HepG2 (cell line): Measurements from ENCODE around the gene RGL3. TPM values are rescaled to one million over a fixed set of nuclear protein-coding genes. Genes with fewer than 3 reads are reported as not detected.

Source experiments
- ATF7 ChIP-seq, 2 experiments: fragments of 450-650 bp in 1 of 2; sonication (generic) in 1 of 2; formaldehyde crosslinking in 1 of 2; IDR thresholded peaks; 2 replicates each; pipeline versions ENCODE4 v1.4.0 to v1.6.1; 2016 to 2020; ENCODE audit warnings: antibody characterized with exemption in 1 of 2, mild to moderate bottlenecking in 1 of 2, missing genetic modification reagents in 1 of 2
- BRD4 ChIP-seq: sonication (generic); formaldehyde crosslinking; IDR thresholded peaks from 2 replicates; pipeline ENCODE4 v1.4.0; 2020; ENCODE audit warnings: missing genetic modification reagents
- GABPA ChIP-seq, 2 experiments: IDR thresholded peaks; 2 replicates each; pipeline ENCODE4 v1.6.1; 2011 to 2016; ENCODE audit warnings: low read depth in 2 of 2, low read length in 1 of 2, missing biosample characterization in 1 of 2, missing genetic modification characterization in 1 of 2
- GABPB1 ChIP-seq: IDR thresholded peaks from 2 replicates; pipeline ENCODE4 v1.6.1; 2016; ENCODE audit warnings: mild to moderate bottlenecking, missing genetic modification reagents, moderate library complexity, missing compliant biosample characterization
- GFI1 ChIP-seq: sonication (generic); formaldehyde crosslinking; IDR thresholded peaks from 2 replicates; pipeline ENCODE4 v1.5.0; 2020; ENCODE audit warnings: missing genetic modification reagents, mild to moderate bottlenecking, borderline replicate concordance
- IKZF1 ChIP-seq: fragments of 450-650 bp; IDR thresholded peaks from 2 replicates; pipeline ENCODE4 v1.7.1; 2016
- PTBP1 ChIP-seq: fragments of 200-400 bp; formaldehyde crosslinking; IDR thresholded peaks from 2 replicates; pipeline ENCODE4 v1.6.1; 2018; ENCODE audit warnings: low read length, low read depth; ENCODE audit not compliant: poor library complexity, severe bottlenecking
- RCOR2 ChIP-seq: IDR thresholded peaks from 2 replicates; pipeline ENCODE4 v1.6.1; 2016; ENCODE audit warnings: missing biosample characterization, missing genetic modification reagents
- SNRNP70 ChIP-seq: fragments of 200-400 bp; formaldehyde crosslinking; IDR thresholded peaks from 2 replicates; pipeline ENCODE4 v1.6.1; 2017; ENCODE audit warnings: mild to moderate bottlenecking, low read depth, low read length, moderate library complexity
- TBL1XR1 ChIP-seq: fragments of 150-350 bp; IDR thresholded peaks from 2 replicates; pipeline ENCODE4 v1.6.1; 2014; ENCODE audit warnings: borderline replicate concordance, low read length; ENCODE audit not compliant: partially characterized antibody
- TRIM24 ChIP-seq: sonication (generic); formaldehyde crosslinking; IDR thresholded peaks from 2 replicates; pipeline ENCODE4 v1.8.0; 2022; ENCODE audit warnings: mild to moderate bottlenecking, missing genetic modification reagents
- ZNF138 ChIP-seq: sonication (generic); formaldehyde crosslinking; IDR thresholded peaks from 2 replicates; pipeline ENCODE4 v1.5.0; 2020; ENCODE audit warnings: mild to moderate bottlenecking, low read depth, missing genetic modification reagents
- ZNF274 ChIP-seq: sonication (generic); formaldehyde crosslinking; IDR thresholded peaks from 2 replicates; pipeline ENCODE4 v1.5.1; 2020; ENCODE audit warnings: mild to moderate bottlenecking, missing genetic modification reagents
- ZNF543 ChIP-seq: sonication (generic); formaldehyde crosslinking; IDR thresholded peaks from 2 replicates; pipeline ENCODE4 v1.4.0; 2020; ENCODE audit warnings: mild to moderate bottlenecking, missing genetic modification reagents
- ZNF891 ChIP-seq: sonication (generic); formaldehyde crosslinking; IDR thresholded peaks from 2 replicates; pipeline ENCODE4 v1.5.0; 2020; ENCODE audit warnings: mild to moderate bottlenecking, missing genetic modification reagents
- polyA plus RNA-seq, 8 experiments: library from polyadenylated mRNA; depleted of rRNA in 3 of 8; stranded (reverse) in 7 of 8; unstranded in 1 of 8; fragments of >200 nt; fragmentation: Illumina TruSeq in 4 of 8; extraction: Trizol in 4 of 8; gene quantifications; 2 replicates each; pipeline versions ENCODE4 v1.2.1 to v1.2.3, GENCODE V29; 2011 to 2016; ENCODE audit warnings: low read depth in 4 of 8, missing spikeins in 1 of 8, mixed read lengths in 1 of 8; ENCODE audit not compliant: insufficient read depth in 1 of 8
- total RNA-seq, 5 experiments: library from RNA; depleted of rRNA; stranded (reverse); fragments of >200 nt; fragmentation: Illumina TruSeq; extraction: Trizol; gene quantifications; 2 replicates each; pipeline ENCODE4 v1.2.3, GENCODE V29; 2016; ENCODE audit warnings: low read depth in 1 of 5
- TF ChIP-seq, protein P1 (sequence below): IDR thresholded peaks from 2 replicates; pipeline ENCODE4 v1.6.1; 2016; ENCODE audit warnings: missing biosample characterization, missing genetic modification reagents, low read depth
- TF ChIP-seq, protein P2 (sequence below): sonication (generic); formaldehyde crosslinking; IDR thresholded peaks from 2 replicates; pipeline ENCODE4 v1.4.0; 2020; ENCODE audit warnings: mild to moderate bottlenecking, missing genetic modification reagents, borderline replicate concordance
- TF ChIP-seq, protein P3 (sequence below): sonication (generic); formaldehyde crosslinking; IDR thresholded peaks from 2 replicates; pipeline ENCODE4 v1.5.0; 2020; ENCODE audit warnings: mild to moderate bottlenecking, missing genetic modification reagents

The RGL3 gene
- total and polyA plus RNA-seq, 2 of the 13 experiments (the other 11 are each of a cell fraction or from before 2014, with no cell fraction given), result 4.2 to 7.6 TPM

DNA sequence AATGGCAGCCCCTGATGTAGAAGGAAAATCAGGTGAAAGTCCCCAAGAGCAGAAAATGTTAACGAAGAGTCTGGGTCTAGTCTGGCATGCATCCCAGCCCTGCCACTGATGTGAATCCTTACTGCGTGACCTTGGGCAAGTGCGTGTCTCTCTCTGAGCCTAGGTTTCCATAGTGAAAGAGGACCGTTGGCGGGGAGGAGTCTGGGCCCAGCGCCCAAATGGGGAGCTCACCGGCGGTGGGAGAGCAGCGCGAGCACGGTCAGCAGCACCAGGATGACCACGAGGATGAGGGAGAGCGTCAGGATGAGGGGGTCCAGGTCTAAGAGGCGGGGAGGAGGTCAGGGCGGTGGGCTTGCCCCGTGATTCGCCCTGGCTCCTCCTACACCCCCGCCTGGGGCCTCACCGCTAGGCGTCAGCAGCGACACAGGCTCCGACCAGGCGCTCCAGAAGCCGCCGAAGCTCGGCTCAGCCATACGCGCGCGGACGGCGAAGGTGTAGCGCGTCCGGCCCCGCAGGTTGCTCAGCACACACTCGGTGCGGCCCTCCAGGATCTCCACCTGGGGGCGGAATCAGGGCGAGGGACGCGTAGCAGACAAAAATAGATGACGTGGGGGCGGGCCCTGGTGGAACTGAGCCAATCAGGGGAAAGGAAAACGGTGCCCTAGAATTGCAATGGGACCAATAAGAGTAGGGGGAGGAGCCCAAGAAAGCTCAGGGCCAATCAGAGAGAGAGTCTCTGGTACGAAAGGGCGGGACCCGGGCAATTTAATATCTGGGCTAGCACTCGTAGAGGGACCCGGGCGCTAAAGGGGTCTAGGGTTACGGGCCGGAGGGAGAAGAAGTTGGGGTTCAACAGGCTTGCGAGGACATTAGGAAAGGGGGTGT lies 38.2 kb downstream of the RGL3 start (continued):
- TF ChIP-seq PTBP1, result no peak
- TF ChIP-seq ZNF274 (CRISPR knock-in tag), result peak; percentile 72; the same call in 1 of the 2 replicates
- TF ChIP-seq ZNF891 (CRISPR knock-in tag), result peak; percentile 62; the same call in 1 of the 2 replicates
- no peak for TF ChIP-seq BRD4 (CRISPR knock-in tag)
- no peak for TF ChIP-seq ATF7 (IDR thresholded peaks at IDR 0.05)
- peak; percentile 61; the same call in 1 of the 2 replicates for TF ChIP-seq ATF7 (CRISPR knock-in tag; IDR thresholded peaks at IDR 0.05)
- TF ChIP-seq TRIM24 (CRISPR knock-in tag), result no peak
- no peak for TF ChIP-seq ZNF138 (CRISPR knock-in tag)
- TF ChIP-seq, protein P1, sequence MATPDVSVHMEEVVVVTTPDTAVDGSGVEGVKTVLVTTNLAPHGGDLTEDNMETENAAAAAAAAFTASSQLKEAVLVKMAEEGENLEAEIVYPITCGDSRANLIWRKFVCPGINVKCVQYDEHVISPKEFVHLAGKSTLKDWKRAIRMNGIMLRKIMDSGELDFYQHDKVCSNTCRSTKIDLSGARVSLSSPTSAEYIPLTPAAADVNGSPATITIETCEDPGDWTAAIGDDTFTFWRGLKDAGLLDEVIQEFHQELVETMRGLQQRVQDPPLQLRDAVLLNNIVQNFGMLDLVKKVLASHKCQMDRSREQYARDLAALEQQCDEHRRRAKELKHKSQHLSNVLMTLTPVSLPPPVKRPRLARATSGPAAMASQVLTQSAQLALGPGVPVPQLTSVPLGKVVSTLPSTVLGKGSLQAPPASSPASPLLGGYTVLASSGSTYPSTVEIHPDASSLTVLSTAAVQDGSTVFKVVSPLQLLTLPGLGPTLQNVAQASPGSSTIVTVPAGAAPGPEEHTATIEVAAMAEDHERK, result no peak
- TF ChIP-seq IKZF1, result no peak
- TF ChIP-seq GABPB1 (CRISPR knock-in tag), result peak; percentile 83
- no peak for TF ChIP-seq RCOR2 (CRISPR knock-in tag)
- TF ChIP-seq, protein P2, sequence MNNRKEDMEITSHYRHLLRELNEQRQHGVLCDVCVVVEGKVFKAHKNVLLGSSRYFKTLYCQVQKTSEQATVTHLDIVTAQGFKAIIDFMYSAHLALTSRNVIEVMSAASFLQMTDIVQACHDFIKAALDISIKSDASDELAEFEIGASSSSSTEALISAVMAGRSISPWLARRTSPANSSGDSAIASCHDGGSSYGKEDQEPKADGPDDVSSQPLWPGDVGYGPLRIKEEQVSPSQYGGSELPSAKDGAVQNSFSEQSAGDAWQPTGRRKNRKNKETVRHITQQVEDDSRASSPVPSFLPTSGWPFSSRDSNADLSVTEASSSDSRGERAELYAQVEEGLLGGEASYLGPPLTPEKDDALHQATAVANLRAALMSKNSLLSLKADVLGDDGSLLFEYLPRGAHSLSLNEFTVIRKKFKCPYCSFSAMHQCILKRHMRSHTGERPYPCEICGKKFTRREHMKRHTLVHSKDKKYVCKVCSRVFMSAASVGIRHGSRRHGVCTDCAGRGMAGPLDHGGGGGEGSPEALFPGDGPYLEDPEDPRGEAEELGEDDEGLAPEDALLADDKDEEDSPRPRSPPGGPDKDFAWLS (CRISPR knock-in tag), result no peak
- no peak for TF ChIP-seq TBL1XR1
- no peak for TF ChIP-seq SNRNP70
- TF ChIP-seq, protein P3, sequence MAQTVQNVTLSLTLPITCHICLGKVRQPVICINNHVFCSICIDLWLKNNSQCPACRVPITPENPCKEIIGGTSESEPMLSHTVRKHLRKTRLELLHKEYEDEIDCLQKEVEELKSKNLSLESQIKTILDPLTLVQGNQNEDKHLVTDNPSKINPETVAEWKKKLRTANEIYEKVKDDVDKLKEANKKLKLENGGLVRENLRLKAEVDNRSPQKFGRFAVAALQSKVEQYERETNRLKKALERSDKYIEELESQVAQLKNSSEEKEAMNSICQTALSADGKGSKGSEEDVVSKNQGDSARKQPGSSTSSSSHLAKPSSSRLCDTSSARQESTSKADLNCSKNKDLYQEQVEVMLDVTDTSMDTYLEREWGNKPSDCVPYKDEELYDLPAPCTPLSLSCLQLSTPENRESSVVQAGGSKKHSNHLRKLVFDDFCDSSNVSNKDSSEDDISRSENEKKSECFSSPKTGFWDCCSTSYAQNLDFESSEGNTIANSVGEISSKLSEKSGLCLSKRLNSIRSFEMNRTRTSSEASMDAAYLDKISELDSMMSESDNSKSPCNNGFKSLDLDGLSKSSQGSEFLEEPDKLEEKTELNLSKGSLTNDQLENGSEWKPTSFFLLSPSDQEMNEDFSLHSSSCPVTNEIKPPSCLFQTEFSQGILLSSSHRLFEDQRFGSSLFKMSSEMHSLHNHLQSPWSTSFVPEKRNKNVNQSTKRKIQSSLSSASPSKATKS (CRISPR knock-in tag), result no peak
- no peak for TF ChIP-seq GFI1 (CRISPR knock-in tag)
- TF ChIP-seq GABPA (IDR thresholded peaks at IDR 0.05; ENCODE audit: low read depth, low read length), result no peak
- peak; percentile 35; the same call in 1 of the 2 replicates for TF ChIP-seq GABPA (CRISPR knock-in tag; IDR thresholded peaks at IDR 0.05; ENCODE audit: low read depth)
- TF ChIP-seq ZNF543 (CRISPR knock-in tag), result no peak
